Measurements from ENCODE around the gene MTHFR. TPM values are rescaled to one million over a fixed set of nuclear protein-coding genes. Genes with fewer than 3 reads are reported as not detected.

Gene MTHFR
- total RNA-seq, 4 donors from 2014 or later = 25.9 to 41.8 (median 33.0) TPM

DNA sequence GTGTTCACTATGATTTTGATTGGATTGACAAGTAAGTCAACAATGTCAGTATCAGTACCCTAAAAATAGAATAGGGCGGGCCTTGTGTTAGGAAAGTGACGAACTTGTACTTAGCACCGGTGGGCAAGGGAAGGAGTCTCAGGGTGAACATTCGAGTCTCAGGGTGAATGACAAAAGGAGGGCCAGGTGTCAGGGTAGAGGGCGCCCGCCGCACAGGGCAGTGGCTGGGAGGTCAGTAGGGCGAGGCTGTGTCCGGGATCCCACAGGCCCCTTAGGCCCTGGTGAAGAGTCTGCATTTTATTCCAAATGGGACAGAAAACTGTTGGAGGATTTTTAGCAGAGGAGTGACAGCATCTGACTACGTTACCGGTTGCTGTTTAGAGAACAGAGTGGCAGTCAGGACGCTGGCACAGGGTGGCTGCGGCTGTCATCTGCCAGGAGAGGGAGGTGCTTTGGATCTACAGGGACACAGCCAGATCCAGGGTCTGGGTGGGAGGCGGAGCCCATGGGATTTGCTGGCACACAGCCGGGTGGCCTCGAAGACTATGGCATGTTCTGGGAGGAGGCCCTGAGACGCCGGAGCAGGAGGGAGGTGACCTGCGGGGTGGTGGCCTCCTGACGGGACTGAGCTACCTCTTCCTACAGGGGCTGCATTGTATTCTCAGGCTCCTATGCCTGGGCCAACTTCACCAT lies 58.8 kb downstream of the MTHFR start:
- WGBS, 2 donors = 80 to 82% methylated on average over 18 to 20 of the region's 20 CpGs
- H3K4me3 ChIP-seq (ENCODE audit: low read depth, poor library complexity, severe bottlenecking) = no peak overlapping the region
- TF ChIP-seq, protein P1, sequence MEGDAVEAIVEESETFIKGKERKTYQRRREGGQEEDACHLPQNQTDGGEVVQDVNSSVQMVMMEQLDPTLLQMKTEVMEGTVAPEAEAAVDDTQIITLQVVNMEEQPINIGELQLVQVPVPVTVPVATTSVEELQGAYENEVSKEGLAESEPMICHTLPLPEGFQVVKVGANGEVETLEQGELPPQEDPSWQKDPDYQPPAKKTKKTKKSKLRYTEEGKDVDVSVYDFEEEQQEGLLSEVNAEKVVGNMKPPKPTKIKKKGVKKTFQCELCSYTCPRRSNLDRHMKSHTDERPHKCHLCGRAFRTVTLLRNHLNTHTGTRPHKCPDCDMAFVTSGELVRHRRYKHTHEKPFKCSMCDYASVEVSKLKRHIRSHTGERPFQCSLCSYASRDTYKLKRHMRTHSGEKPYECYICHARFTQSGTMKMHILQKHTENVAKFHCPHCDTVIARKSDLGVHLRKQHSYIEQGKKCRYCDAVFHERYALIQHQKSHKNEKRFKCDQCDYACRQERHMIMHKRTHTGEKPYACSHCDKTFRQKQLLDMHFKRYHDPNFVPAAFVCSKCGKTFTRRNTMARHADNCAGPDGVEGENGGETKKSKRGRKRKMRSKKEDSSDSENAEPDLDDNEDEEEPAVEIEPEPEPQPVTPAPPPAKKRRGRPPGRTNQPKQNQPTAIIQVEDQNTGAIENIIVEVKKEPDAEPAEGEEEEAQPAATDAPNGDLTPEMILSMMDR (IDR thresholded peaks at IDR 0.05) = no peak
- no peak for TF ChIP-seq POLR2A (IDR thresholded peaks at IDR 0.05)
- DNase-seq (ENCODE audit: low spot score in 2 of 2) = no peak
- intact Hi-C loops (cut with DNase I; ENCODE audit: low total_unique reads) = no loop called here

DNA sequence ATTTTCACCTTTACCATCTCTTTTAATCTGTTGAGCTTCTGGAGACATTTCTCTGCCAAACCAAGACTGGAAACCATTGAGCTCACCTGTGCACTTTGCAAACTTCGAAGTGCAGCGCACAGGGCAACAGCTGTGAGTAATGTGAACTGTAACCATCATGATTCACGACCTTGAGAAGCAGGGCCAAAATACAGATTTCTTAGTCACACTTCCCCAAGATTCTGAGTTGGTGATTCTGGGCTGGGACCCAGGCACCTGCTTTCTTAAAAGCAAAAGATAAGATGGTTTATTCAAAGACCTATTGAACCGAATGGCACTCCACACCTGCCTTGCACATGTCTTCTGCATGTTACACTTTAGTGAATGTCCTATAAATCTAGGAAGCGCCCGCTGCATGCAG lies 59.7 kb downstream of the MTHFR start:
- no peak for TF ChIP-seq POLR2A (IDR thresholded peaks at IDR 0.05)
- TF ChIP-seq, protein P1 (IDR thresholded peaks at IDR 0.05) = no peak
- no peak overlapping the region for H3K4me3 ChIP-seq (ENCODE audit: low read depth, poor library complexity, severe bottlenecking)
- no peak for DNase-seq (ENCODE audit: low spot score in 2 of 2)
- WGBS, 2 donors = 77 to 82% methylated on average over 6 of the region's 6 CpGs
- intact Hi-C loops (cut with DNase I; ENCODE audit: low total_unique reads) = no loop called here

DNA sequence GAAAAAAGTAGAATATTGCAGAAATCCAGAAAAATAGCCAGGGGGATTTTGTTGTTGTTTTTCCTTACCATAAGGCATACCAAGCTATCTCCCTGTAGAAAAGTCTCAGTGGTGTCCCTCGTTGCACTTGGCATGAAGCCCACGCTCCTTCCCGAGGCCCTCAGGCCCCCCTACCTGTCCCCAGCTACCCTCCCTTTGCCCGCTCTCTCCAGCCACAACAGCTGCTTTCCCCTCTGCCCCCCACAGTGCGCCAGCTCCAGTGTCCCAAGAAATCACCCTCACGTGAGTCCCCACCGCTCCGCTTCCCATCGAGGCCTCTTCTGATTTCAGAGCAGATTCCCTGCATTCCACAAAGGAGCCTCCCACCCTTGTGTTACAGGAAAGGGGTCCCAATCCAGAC lies 61.5 kb downstream of the MTHFR start:
- 86 to 87% methylated on average over 9 of the region's 9 CpGs for WGBS, 2 donors
- no peak for DNase-seq (ENCODE audit: low spot score in 2 of 2)
- intact Hi-C loops (cut with DNase I; ENCODE audit: low total_unique reads) = no loop called here
- TF ChIP-seq, protein P1 (IDR thresholded peaks at IDR 0.05) = no peak
- no peak for TF ChIP-seq POLR2A (IDR thresholded peaks at IDR 0.05)
- H3K4me3 ChIP-seq (ENCODE audit: low read depth, poor library complexity, severe bottlenecking) = no peak overlapping the region

DNA sequence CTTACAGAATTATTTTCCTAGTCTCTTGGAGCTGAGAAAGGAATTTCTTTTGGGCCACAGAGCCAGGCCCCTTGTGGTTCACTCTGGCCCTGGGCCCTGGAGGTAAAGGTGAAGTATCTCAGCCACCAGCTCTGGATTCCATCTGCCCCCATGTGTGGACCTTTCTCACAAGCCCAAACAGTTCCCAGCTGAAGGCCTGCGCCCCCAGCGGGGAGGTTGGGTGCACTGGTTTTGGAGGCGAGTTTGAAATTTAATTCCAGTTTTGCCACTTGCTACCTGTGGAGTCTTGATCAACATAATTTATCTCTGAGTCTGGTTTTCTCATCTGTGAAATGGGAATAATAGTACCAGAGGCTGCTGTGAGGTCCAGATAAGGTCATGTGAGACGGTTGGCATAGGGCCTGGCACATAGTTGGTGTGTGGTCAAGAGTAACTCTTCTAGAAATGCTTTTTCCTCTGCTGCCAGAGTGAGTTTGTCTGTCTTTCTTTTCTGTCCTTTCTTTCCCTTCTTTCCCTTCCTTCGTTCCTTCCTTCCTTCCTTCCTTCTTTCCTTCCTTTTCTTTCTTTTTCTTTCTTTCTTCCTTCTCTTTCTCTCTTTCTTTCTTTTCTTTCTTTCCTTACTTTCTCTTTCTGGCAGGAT lies 63.7 kb downstream of the MTHFR start:
- no peak overlapping the region for H3K4me3 ChIP-seq (ENCODE audit: low read depth, poor library complexity, severe bottlenecking)
- intact Hi-C loops (cut with DNase I; ENCODE audit: low total_unique reads) = no loop called here
- 77 to 92% methylated on average over 5 of the region's 5 CpGs for WGBS, 2 donors
- TF ChIP-seq, protein P1 (IDR thresholded peaks at IDR 0.05) = no peak
- no peak for TF ChIP-seq POLR2A (IDR thresholded peaks at IDR 0.05)
- DNase-seq (ENCODE audit: low spot score in 2 of 2) = no peak

DNA sequence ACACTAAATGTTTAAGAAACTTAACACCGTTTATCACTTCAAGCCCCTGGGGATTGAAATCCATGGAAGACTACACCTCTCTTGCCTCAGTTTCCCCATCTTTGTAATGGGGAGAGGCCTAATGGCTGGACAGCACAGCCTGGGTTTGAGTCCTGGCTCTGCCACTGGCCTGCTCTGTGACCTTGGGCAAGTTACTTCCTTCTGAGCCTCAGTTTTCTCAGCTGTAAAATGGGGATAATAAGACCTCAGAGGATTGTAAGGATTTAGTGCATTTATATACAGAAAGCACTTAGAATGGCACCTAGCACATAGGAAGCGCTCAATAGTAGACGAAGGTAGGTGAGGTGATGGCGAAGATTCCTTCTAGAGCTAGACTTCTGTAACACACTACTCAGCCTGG lies 64.3 kb downstream of the MTHFR start:
- intact Hi-C loops (cut with DNase I; ENCODE audit: low total_unique reads) = no loop called here
- DNase-seq (ENCODE audit: low spot score in 2 of 2) = no peak
- no peak overlapping the region for H3K4me3 ChIP-seq (ENCODE audit: low read depth, poor library complexity, severe bottlenecking)
- 86 to 94% methylated on average over 4 of the region's 4 CpGs for WGBS, 2 donors
- TF ChIP-seq, protein P1 (IDR thresholded peaks at IDR 0.05) = no peak
- no peak for TF ChIP-seq POLR2A (IDR thresholded peaks at IDR 0.05)
